Mesendoderm (in vitro differentiated cells): ENCODE results near the gene CPNE7.

Experiments used
- DNase-seq: peaks from one replicate; pipeline ENCODE4 v3.0.0; 2013
- H2AK5ac ChIP-seq: 2 replicates; pipeline ENCODE4 v1.6.1; 2013; ENCODE audit warnings: low read length, inconsistent platforms
- H2BK120ac ChIP-seq: 2 replicates; pipeline ENCODE4 v1.6.1; 2013; ENCODE audit warnings: low read depth, mild to moderate bottlenecking, low read length, moderate library complexity, mixed read lengths
- H2BK15ac ChIP-seq: replicated peaks from 2 replicates; pipeline ENCODE4 v1.6.1; 2013; ENCODE audit warnings: low read depth, mild to moderate bottlenecking, moderate library complexity
- H2BK5ac ChIP-seq: 2 replicates; pipeline ENCODE4 v1.6.1; 2013; ENCODE audit warnings: low read length, inconsistent platforms
- H3K18ac ChIP-seq: 2 replicates; pipeline ENCODE4 v1.6.1; 2013; ENCODE audit warnings: mild to moderate bottlenecking, low read length, mixed read lengths
- H3K23ac ChIP-seq: one replicate; pipeline ENCODE4 v1.6.1; 2013; ENCODE audit warnings: low read length
- H3K27ac ChIP-seq: 2 replicates; pipeline ENCODE4 v1.5.1; 2013; ENCODE audit warnings: low read depth, mild to moderate bottlenecking, inconsistent platforms, low read length, moderate library complexity
- H3K27me3 ChIP-seq: 2 replicates; pipeline ENCODE4 v1.6.1; 2013; ENCODE audit warnings: low read length, control low read depth, mild to moderate bottlenecking, inconsistent platforms; ENCODE audit not compliant: insufficient read depth, poor library complexity
- H3K36me3 ChIP-seq: 2 replicates; pipeline ENCODE4 v1.6.1; 2013; ENCODE audit warnings: low read length, inconsistent platforms; ENCODE audit not compliant: control insufficient read depth, insufficient read depth
- H3K4ac ChIP-seq: one replicate; pipeline ENCODE4 v1.6.1; 2013; ENCODE audit warnings: low read depth, mild to moderate bottlenecking, low read length, moderate library complexity
- H3K4me1 ChIP-seq: 2 replicates; pipeline ENCODE4 v1.6.1; 2013; ENCODE audit warnings: low read depth, low read length, inconsistent platforms; ENCODE audit not compliant: control insufficient read depth
- H3K4me2 ChIP-seq: 2 replicates; pipeline ENCODE4 v1.6.1; 2013; ENCODE audit warnings: low read length
- H3K4me3 ChIP-seq: 2 replicates; pipeline ENCODE4 v1.5.1; 2013; ENCODE audit warnings: mild to moderate bottlenecking, low read length
- H3K56ac ChIP-seq: one replicate; pipeline ENCODE4 v1.6.1; 2013; ENCODE audit warnings: low read length
- H3K79me1 ChIP-seq: 2 replicates; pipeline ENCODE4 v1.6.1; 2013; ENCODE audit warnings: low read length, inconsistent platforms
- H3K79me2 ChIP-seq: 2 replicates; pipeline ENCODE4 v1.6.1; 2013; ENCODE audit warnings: mild to moderate bottlenecking, low read length; ENCODE audit not compliant: control insufficient read depth, insufficient read depth
- H3K9ac ChIP-seq: 2 replicates; pipeline ENCODE4 v1.6.1; 2013; ENCODE audit warnings: low read length, inconsistent platforms
- H4K5ac ChIP-seq: one replicate; pipeline ENCODE4 v1.6.1; 2013; ENCODE audit warnings: low read length
- H4K8ac ChIP-seq: one replicate; pipeline ENCODE4 v1.6.1; 2013; ENCODE audit warnings: low read depth, mild to moderate bottlenecking, control low read depth, low read length, moderate library complexity
- WGBS: extraction: QIAGEN DNeasy Blood & Tissue Kit; methylation state at CpG from one replicate; pipeline ENCODE4 v1.1.7; 2013; ENCODE audit warnings: low lambda C conversion rate, missing lambda C conversion rate; ENCODE audit not compliant: insufficient coverage; ENCODE audit errors: extremely low coverage; 5-methylcytosine and 5-hydroxymethylcytosine counted together

Gene CPNE7

DNA sequence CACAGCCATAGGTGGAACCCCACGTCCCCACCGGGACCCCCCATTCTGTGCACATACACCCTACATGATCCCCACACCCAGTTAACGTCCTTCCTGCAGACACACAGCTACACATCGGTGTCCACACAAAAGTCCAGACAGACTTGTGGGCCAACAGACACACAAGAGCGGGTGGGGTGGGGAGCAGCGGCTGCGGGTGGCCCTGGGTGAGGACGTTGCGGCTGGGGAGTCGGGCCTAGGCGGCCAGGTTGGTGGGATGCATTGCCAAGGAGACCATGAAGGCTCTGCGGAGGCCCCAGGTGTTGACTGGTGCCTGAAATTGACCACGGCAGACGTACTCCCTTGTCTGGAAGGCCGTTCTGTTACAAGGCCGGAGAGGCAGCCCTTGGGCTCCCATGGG is 29.2 kb downstream of the CPNE7 start:
- no peak overlapping the region for H3K4me2 ChIP-seq
- no peak overlapping the region for H3K9ac ChIP-seq
- H2BK120ac ChIP-seq = no peak overlapping the region
- no peak overlapping the region for H4K8ac ChIP-seq
- no peak overlapping the region for H4K5ac ChIP-seq
- no peak overlapping the region for H3K27ac ChIP-seq
- H2AK5ac ChIP-seq = no peak overlapping the region
- no peak overlapping the region for H3K18ac ChIP-seq
- H3K4me3 ChIP-seq = no peak overlapping the region
- H3K79me2 ChIP-seq = no peaks in the 10 kb centered on the region
- H2BK5ac ChIP-seq = no peak overlapping the region
- H3K36me3 ChIP-seq = no peaks in the 10 kb centered on the region
- no peak overlapping the region for H3K4ac ChIP-seq
- no peaks in the 10 kb centered on the region for H3K27me3 ChIP-seq
- H3K23ac ChIP-seq = no peak overlapping the region
- H3K4me1 ChIP-seq = peaks cover 3% of the 10 kb centered on the region
- WGBS = no CpG with 5 or more reads among the region's 16 CpGs
- no peak overlapping the region for H2BK15ac ChIP-seq
- no peak overlapping the region for H3K56ac ChIP-seq
- no peaks in the 10 kb centered on the region for H3K79me1 ChIP-seq
- no peak for DNase-seq

DNA sequence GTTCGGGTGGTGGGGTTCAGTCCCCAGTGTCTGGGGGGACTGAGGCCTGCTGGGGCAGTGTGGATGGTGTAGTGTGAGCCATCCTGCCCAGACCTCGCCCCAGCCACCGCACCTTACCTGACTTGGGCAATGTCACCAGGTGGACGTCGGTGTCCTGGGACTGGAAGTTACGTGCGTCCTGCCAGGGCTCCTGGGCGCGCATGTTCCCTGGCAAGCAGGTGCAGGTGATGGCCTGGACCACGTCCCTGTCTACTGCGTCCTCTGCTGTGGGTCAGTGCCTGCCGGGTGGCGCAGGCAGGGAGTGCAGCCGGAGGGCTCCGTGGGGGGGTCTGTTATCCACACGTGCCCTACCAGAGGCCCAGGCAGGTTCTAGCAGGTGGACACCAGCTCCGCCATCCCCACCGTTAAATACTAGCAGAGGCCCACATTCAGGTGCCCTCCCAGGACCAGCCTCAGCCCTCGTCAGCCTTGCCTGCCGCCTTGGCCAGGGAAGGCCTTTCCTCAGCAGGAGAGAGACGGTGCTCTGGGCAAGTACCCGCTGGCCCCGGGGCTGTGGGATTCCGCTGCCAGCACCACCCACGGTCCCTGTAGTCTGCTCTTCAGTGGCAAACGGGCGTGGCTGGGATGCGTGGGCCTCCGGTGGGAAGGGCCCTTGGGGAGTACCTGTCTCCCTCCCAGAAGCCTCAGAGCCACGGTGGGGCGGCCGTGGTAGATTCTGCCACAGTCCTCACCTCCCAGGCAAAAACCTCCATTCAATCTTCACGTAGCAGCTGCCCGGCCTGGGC is 29.8 kb downstream of the CPNE7 start:
- no peak overlapping the region for H2BK15ac ChIP-seq
- H2BK5ac ChIP-seq = no peak overlapping the region
- no peak overlapping the region for H4K5ac ChIP-seq
- no peak overlapping the region for H3K4ac ChIP-seq
- no peaks in the 10 kb centered on the region for H3K27me3 ChIP-seq
- H2BK120ac ChIP-seq = no peak overlapping the region
- H3K79me2 ChIP-seq = no peaks in the 10 kb centered on the region
- H3K36me3 ChIP-seq = no peaks in the 10 kb centered on the region
- no peak for DNase-seq
- H4K8ac ChIP-seq = no peak overlapping the region
- peaks cover 3% of the 10 kb centered on the region for H3K4me1 ChIP-seq
- no peak overlapping the region for H3K18ac ChIP-seq
- H2AK5ac ChIP-seq = no peak overlapping the region
- H3K9ac ChIP-seq = no peak overlapping the region
- no peak overlapping the region for H3K27ac ChIP-seq
- no peaks in the 10 kb centered on the region for H3K79me1 ChIP-seq
- no peak overlapping the region for H3K4me3 ChIP-seq
- WGBS = no CpG with 5 or more reads among the region's 34 CpGs
- no peak overlapping the region for H3K23ac ChIP-seq
- no peak overlapping the region for H3K4me2 ChIP-seq
- H3K56ac ChIP-seq = no peak overlapping the region

DNA sequence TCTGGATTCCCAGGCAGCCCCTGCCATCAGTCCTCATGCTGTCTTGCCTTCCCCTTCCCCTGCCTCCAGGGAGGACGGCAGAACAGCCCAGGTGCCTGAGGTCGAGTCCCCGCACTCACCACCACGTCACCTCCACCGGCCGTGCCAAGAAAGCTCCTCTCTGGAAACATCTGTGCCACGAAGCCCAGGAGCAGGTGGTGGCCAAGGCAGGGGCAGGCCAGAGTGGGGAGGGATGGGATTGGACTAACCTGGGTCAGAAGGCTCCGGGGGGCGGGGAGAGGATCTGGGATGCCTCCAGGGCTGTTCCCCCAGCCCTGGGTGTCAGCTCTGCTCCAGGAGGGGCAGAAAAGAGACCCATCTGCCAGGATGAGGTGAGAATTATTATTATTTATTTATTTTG is 30.4 kb downstream of the CPNE7 start:
- H2BK5ac ChIP-seq = no peak overlapping the region
- peaks cover 3% of the 10 kb centered on the region for H3K4me1 ChIP-seq
- H2BK15ac ChIP-seq = no peak overlapping the region
- no peak overlapping the region for H2BK120ac ChIP-seq
- no peak overlapping the region for H3K18ac ChIP-seq
- no peaks in the 10 kb centered on the region for H3K79me1 ChIP-seq
- no peak overlapping the region for H3K9ac ChIP-seq
- no peak overlapping the region for H4K5ac ChIP-seq
- H3K27me3 ChIP-seq = no peaks in the 10 kb centered on the region
- H3K23ac ChIP-seq = no peak overlapping the region
- no peak overlapping the region for H4K8ac ChIP-seq
- no peak for DNase-seq
- H3K36me3 ChIP-seq = no peaks in the 10 kb centered on the region
- H3K56ac ChIP-seq = no peak overlapping the region
- H3K4me3 ChIP-seq = no peak overlapping the region
- no peak overlapping the region for H2AK5ac ChIP-seq
- no peaks in the 10 kb centered on the region for H3K79me2 ChIP-seq
- H3K4me2 ChIP-seq = no peak overlapping the region
- no peak overlapping the region for H3K27ac ChIP-seq
- no CpG with 5 or more reads among the region's 9 CpGs for WGBS
- H3K4ac ChIP-seq = no peak overlapping the region

DNA sequence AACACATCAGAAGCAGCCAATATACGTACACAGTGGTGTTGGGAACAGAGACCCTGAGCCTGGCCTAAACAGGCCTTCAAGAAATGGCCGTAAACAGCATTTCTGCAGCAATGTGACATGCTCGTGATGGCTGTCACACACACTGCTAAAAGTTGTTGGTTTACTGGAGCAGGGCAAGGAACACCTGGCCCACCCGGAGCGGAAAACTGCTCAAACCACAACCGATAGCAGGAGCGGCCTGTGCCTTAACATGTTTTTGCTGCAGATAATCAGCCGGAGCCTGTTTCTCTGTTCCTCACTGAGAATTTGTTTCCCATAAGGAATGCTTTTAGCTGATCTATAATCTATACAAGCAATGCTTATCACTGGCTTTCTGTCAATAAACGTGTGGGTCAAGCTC is 31.9 kb downstream of the CPNE7 start:
- WGBS = no CpG with 5 or more reads among the region's 9 CpGs
- Histone ChIP-seq H3K4ac (no peak overlapping the region), H3K9ac (no peak overlapping the region), H3K4me2 (no peak overlapping the region), H3K79me1 (no peaks in the 10 kb centered on the region), H3K56ac (no peak overlapping the region), H3K79me2 (no peaks in the 10 kb centered on the region), H2AK5ac (no peak overlapping the region), H3K36me3 (no peaks in the 10 kb centered on the region), H4K8ac (no peak overlapping the region), H3K27ac (no peak overlapping the region), H3K4me1 (peaks cover 3% of the 10 kb centered on the region), H3K27me3 (no peaks in the 10 kb centered on the region), H4K5ac (no peak overlapping the region), H3K4me3 (no peak overlapping the region), H2BK120ac (no peak overlapping the region), H2BK5ac (no peak overlapping the region), H3K23ac (no peak overlapping the region), H2BK15ac (no peak overlapping the region), H3K18ac (no peak overlapping the region)
- no peak for DNase-seq

DNA sequence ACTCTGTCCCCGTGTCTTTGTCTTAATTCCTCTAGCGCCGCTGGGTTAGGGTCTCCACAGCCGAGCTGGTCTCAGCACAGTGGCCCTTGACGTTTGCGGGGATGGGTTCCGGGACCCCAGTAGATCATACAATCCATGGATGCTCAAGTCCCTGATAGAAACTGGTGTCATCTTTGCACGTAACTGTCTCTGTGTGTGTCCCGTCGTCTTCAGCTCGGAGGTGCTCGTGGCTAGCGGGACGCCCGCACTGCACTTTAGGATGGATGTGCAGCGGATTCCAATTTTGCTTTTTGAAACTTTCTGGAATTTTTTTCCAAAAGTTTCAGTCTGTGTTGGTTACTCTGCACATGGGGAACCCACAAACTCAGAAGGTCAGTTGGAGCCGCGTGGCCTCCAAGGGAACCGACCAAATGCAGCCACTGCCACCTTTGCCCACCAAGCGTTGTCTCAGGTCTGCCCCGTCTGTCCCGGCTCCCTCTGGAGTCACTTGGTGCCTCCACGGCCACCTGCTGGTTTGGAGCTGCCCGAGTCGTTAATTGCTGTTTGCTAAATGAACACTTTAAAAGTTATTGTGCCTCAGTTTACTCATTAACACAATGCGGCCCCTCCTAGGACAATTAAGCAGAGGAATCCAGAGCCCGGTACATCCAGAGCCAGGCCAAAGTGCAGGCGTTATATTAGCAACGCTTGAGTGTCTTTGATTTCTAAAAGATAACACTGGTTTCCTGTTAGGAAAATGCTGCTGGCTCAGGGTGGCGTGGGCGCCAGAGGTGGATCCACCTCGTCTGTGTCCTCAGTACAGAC is 32.6 kb downstream of the CPNE7 start:
- Histone ChIP-seq H3K79me1 (no peaks in the 10 kb centered on the region), H3K23ac (no peak overlapping the region), H3K4me3 (no peak overlapping the region), H3K36me3 (no peaks in the 10 kb centered on the region), H3K27ac (no peak overlapping the region), H3K4me2 (no peak overlapping the region), H2BK120ac (no peak overlapping the region), H3K4me1 (no peaks in the 10 kb centered on the region), H4K5ac (no peak overlapping the region), H3K18ac (no peak overlapping the region), H2AK5ac (no peak overlapping the region), H3K4ac (no peak overlapping the region), H3K56ac (no peak overlapping the region), H3K9ac (no peak overlapping the region), H4K8ac (no peak overlapping the region), H2BK5ac (no peak overlapping the region), H3K27me3 (no peaks in the 10 kb centered on the region), H3K79me2 (no peaks in the 10 kb centered on the region), H2BK15ac (no peak overlapping the region)
- DNase-seq = no peak
- no CpG with 5 or more reads among the region's 32 CpGs for WGBS
